ENCODE measurements around the gene LRRC10.

LRRC10 gene, protein sequence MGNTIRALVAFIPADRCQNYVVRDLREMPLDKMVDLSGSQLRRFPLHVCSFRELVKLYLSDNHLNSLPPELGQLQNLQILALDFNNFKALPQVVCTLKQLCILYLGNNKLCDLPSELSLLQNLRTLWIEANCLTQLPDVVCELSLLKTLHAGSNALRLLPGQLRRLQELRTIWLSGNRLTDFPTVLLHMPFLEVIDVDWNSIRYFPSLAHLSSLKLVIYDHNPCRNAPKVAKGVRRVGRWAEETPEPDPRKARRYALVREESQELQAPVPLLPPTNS

DNA sequence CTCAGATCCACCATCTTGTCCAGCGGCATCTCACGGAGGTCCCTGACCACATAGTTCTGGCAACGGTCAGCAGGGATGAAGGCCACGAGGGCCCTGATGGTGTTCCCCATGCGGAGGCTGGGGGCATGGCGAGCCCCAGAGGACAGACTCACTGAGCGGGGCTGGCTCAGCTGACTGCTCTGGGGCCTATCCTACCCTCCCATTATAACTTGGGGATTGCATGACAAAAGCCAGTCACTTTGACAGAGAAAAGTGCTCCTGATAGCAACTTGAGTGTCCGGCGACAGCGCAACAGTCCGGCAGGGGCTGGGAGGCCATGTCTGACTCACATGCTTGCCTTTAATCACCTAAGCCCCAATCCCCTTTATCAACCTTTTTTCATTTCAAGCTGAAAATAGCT, at the start of gene LRRC10:
TSS of gene LRRC10 (minus strand) at position 179 of the 400 bp plus-strand sequence. CDS start at position 110, 69 bp downstream.
- no peak for DNase-seq

DNA sequence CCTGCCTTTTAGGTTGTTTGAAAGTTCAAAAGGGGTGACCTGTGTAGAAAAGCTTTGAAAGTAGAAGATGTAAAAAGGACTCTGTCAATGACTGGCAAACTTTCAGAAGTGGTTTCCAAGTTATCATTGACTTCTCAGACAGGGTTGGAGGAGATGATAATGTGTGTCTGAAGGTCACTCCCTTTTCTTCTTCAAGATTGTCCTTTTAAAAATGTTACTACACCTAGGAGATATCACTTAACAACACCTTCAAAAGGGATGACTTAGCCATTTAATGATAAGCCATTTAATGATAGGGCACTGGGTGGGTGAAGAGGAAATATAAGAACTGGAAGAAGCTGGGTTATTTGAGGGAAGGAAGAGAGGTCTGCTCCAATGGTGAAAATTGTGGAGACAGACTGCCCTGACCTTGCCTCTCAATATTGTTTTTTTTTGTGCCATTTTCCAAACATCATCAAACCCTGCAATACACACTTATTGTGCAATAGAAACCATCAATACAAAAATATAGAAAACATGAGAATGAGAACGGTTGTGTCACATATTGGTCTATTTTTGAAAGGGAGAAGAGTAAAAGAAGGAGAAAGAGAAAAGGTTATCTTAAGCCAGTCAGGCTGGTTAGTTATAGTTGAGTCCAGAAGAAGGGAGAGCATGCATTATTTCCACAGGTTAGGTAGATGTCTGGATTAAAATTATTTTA, 49.6 kb upstream of the LRRC10 start:
- no peak for DNase-seq

DNA sequence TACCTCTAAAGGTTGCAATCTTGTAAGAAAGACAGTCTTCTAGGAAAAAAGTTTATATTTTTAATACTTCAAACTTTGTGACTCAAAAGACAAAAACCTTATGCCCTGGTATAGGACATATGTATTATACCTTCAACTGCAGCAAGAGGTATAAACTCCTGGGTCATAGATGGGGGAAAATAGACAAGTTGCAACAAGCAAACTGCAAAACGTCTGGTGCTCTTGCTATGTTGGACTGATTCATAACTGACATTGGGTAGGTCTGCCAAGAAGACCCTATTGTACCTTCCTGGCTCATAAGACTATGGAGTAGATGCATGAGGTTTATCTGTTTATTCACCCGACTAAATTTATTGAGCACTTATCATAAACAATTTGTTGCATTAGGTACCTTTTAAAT, 47.5 kb upstream of the LRRC10 start:
- no peak for DNase-seq

DNA sequence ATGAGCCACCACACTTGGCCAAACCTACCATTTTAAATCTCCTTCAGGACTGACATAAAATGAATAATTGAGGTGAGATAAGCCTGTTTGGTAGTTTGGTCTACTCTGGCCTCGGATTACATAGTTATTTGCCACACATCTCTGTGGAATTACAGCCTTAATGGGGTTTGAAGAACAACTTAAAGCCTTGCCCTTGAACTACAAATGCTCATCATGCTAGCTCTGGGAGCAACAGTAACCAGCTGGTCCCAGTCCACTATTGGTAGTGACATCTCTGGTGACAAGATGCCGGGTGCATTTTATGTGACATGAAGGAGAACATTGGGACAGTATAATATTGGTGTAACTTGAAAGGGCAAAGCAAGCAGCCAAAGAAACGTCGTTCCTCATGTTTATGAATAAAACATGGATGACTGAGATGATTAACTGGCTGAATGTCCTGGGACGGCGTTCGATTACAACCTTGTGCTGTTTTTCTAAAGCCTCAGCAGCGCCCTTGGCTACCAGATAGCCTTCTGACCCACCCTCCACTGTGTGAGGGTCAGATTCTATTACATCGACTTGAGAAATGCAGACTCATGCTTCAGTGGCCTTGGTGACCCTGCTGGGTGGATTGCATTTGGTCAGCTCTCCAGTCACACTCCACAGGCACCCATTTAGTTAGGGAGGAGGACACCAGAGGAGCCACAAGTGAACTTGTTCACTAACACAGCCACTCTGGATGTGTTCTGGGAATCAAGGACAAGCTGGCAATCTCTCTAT, 46.9 kb upstream of the LRRC10 start:
- DNase-seq, result no peak

DNA sequence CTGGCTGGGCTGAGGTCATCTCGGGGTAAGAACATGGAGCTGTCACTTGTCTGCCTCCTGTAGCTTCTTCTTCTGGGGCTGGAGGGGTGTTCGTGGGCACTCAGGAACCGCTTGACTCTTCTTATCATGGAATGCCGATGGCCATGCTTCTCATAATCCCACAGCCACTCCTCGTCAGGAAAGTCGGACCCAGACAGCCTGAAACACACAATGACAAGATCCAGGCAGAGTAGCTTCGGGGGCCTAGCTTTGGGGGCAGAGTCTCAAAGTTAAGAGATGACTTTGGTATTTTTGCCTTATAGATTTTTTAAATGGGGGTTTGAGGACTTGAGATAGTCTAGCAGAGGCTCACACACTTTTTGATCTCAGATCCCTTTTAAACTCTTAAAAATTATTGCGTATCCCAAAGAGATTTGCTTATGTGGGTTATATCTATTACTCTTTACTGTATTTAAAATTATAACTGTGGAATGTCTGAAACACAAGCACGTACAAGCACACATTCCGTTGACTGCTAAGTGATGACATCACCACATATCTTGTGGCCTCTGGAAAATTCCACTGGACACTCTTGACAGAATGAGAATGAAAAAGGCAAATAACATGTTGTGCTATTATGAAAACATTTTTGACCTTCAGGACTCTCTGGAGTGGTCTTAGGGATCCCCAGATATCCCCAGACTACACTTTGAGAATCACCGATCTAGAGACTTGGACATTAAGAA, 45.1 kb upstream of the LRRC10 start:
- no peak for DNase-seq

DNA sequence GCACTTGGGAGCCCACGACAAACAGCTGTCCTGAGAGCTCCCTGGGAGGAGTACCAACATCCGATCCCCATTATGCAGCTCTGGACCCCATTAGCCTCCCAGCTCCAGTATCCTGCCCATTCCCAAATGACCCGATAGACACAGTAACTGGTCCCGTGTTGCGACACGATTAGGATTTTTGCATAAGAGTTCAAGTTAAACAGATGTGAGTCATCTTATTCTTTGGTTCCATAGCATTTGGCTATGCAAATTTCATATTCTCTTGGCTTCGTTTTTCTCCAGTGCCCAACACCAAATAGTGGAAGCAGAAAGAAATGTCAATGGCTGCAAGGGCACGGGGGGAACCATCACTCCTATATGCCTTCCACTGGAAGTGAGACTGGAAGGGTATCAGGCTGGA, 43.0 kb upstream of the LRRC10 start:
- DNase-seq, result no peak

DNA sequence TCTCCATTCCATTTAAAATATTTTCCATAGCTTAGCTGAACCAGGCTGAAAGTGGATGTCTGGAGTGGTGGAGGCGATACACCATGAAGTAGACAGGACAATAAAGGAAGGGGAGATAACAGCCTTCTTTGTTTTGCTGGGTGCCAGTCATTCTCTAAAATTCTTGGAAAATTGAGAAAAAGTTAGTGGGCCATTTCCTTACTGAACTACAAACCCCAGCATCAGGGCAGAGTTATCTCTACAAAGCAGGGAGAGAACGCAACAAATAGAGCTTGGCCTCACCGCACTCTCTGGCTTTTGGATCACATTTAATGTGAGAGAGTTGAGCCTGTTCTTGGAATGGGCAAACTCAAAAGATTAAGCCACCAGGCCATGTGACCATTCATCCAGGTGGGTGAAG, 41.2 kb upstream of the LRRC10 start:
- DNase-seq, result no peak

DNA sequence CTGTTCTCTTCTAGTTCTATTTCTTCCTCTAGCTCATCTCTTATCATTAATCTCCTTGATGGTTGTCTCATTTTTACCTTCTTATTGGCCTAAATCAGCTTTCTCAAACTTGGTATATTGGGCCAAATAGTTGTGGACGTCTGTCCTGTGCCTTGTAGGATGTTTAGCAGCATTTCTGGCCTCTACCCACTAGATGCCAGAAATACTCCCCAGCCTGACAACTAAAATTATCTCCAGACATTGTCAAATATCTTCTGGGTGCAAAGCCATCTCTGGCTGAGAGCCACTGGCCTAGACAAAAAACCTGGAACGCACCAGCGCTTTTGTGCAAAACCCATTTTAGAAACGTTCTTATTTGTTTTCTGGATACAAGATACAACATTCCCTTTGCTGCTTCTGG, 38.8 kb upstream of the LRRC10 start:
- no peak for DNase-seq

DNA sequence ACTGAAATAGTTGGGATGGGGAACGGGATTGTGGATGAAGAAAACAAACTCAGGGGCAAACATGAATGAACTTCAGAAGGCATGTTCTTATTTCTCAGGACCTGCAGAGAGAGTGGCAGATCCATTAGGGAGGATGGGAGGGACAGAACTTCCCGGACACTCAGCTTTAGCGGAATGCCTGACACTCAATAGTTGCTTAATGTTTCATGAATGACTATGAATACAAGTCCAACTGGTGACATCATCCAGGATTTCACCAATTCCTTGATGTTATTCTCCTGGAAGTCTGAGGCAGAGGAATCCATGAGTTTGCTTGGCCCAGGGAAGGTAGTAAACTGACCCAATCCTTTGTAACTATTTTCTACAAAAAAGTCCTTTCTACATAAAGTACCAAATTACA, 37.8 kb upstream of the LRRC10 start:
- no peak for DNase-seq

DNA sequence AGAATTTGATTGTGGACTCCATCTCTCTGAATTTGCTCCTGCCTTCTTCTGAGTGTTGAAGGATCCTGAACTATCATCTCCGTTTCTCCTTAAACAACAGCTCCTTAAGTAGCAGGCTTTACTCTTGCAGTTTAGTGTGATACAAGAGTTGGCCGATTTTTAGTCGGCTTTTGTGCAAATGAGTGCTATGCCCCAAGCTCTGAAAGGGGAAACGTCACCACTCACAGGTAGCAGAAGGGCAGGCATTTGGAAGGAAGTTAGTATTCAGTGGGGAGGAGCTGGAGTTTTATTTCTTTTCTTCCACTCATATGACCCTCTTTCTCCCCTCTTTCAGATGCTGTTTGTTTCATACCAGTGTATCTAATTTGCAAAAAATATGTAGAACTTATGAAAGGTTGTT, 36.5 kb upstream of the LRRC10 start:
- no peak for DNase-seq

DNA sequence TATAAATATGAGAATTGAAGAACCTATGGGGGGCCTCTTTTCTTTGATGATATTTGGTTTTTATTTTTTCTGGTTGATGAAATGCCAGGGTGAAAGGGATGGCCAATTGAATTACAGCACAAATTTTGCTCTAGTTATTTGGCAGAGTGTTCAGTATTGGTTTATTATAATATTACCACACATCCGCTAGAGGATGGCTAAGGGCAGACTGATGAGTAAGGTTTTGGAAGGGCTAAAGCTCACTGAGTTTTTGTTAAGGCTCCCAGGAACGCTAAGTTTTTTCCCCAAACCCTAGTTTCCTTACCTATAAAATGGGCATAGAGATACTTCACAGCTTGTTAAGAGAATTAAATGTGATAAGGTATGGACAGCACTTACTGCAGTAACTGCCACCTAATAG, 34.3 kb upstream of the LRRC10 start:
- no peak for DNase-seq

DNA sequence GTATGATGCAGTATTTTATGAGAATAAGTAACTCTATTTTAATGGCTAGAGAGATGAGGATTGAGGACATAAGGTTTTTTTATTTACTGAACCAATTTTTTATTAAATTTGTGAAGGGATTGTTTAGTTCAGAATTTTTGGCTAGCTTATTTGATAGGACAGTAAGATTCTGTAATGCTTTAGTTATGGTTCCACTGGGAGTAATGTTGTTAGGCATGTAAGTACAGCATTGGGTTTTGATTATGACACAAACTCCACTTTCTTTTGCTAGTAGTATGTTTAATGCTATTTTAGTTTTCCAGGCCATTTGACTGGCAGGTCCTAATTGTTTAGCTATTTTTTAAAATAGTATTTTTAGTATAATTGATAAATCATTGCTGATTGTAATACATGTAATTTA, 33.8 kb upstream of the LRRC10 start:
- no peak for DNase-seq

DNA sequence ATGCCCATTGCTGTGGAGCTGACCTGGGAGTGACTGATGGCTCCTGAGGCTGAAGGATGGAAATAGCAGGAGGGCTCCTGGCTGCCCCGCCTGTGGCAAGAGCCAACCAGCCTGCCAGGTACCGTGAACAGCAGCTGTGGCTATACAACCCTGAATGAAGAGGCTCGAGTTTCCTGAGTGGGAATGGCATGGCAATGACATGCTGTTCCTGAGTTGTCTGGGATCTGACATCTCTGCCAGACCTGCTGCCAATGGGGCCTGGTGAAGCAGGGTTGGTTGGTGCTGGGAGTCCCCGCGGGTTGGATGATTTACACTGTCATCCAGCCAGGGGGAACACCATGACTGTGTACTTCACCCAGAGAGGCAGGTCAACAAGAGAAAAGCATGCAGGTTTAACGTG, 31.8 kb upstream of the LRRC10 start:
- DNase-seq, result no peak

DNA sequence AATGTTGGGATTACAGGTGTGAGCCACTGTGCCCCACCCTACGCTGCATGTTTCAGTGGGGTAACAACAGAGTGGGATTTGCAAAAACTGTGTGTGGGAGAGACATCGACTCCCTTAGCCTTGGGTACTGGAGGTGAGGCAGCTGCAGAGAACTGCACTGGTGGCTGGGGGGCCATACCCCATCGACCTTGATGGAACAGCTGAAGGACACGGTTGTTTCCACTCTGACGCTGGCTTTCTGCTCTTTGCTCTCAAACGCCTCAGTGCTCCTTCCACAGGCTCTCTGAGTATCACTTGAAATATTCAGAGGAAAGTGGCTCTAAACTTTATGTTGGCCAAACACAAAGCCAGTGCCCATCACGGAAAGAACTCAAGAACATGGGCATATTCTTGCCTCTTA, 30.8 kb upstream of the LRRC10 start:
- no peak for DNase-seq

DNA sequence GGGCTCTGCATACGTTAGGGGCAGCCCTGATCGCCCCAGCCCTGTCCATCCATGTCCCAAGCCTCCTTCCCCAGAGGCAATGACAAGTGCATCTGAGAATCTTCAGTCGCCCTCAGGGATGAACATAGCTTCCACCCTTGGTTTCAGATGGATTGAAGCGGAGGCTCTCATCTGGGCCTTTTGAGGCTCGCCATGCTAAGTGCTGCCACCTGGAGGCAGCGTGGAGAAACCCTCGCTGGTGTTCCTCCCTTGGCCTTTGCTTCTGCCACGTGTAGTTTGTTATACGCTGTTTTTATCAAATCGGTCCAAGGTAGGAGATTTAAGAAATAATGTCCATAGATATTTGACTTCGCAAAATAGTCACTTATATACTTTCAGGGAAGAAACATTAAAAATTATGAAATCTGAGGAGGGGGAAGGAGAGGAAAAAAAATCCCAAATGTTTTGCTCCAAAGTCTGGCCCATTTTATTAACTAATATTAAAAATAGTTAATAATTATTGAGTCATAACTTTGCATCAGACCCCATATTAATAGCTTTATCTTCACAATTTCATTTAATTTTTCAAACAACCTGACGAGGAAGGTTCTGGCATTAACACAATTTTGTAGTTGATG, 28.8 kb upstream of the LRRC10 start:
- DNase-seq, result peak; percentile 67 to 73

DNA sequence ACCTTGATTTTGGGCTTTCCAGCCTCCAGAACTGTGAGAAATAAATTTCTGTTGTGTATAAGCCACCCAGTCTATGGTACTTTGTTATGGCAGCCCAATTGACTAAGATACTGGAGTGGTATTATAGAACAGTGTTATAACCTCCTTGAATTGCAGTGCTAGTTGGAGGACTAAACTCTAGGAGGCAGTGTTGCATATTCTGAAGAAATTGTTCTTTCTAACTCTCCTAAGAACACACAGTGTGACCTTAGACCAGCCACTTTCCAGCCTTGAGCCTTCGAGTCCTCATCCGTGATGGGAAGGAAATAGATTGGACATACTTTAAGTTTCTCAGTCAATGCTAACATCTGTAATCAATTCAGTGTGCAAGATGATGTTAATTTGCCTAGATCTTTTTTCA, 22.4 kb upstream of the LRRC10 start:
- no peak for DNase-seq

DNA sequence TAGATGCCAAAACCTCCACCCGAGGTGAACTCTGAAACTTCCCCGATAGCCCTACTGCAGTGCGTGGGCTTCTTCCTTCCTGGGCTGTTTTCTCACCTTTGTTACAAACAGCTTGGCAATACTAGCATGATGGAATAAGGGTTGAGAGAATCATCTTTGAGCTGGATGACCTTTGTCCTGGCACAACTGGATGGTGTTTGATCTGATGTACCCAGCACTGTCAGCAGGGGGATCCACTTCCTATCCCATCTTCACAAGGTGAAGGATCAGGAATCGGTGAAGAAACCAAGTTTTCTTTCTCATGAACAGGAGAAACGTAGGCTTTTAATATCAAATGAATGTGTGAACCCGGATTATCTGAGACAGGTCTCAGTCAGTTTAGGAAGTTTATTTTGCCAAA, 19.5 kb upstream of the LRRC10 start:
- no peak for DNase-seq

DNA sequence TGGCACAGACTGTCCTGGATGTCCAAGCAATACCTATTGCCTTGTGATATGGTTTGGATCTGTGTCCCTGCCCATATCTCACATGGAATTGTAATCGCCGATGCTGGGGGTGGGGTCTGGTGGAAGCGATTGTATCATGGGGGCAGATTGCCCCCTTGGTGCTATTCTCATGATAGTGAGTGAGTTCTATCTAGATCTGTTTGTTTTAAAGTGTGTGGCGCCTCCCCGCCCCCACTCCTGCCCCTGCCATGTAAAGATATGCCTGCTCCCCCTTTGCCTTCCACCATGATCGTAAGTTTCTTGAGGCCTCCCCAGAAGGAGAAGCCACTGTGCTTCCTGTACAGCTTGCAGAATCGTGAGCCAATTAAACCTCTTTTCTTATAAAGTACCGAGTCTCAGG, 16.8 kb upstream of the LRRC10 start:
- DNase-seq, result no peak

DNA sequence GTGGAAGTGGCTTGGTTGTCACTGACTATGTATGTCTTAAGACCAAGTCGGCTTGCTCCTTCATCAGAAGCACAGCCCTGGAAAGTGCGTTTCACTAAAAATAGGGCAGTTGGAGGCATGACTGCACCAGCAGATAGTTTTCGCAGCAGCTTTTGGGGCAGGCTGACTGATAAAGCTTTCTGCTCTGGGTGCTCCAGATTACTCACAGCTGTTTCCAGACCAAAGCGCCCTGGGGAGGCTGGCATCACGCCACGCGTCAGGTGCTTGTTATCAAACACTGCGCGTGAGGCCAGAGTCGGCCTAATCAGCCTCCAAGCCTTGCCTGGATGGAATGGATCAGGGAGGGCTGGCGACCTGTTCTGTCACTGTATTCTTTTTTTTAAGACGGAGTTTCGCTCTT, 13.3 kb upstream of the LRRC10 start:
- DNase-seq, result no peak

DNA sequence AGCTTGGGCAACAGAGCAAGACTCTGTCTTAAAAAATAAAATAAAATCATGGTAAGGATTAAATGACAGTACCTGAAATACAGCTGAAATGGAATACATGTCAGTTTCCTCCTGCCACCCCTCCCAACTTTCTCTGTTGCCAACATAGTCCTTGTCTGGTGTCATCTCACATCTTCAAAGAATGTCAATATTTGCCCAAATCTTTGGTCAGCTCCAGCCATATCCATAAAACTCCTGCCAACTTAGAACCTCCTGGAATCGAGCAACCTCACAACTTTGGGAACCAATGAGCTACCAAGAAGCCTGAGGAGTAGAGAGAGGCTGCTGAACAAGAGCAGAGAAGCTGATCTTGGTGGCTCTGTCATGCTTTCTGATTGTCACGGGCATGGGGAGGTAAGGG, 10.8 kb upstream of the LRRC10 start:
- no peak for DNase-seq

DNA sequence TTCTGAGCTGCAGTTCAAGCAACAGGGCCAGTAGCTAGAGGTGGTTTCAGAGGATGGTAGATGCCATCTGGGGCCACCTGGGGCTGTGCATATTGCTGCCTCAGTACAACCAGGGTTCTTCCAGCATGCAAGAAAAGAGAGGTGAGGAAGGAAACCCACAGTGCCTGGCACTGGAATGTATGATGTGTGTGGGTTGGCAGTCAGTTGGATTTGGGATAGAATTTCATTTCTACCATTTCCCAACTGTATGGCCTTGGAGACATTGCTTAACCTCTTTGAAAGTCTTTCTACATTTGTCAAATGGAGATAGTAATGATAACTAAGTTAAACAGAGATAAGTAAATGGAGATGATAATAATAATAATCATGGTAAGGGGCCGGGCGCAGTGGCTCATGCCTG, 10.2 kb upstream of the LRRC10 start:
- DNase-seq, result no peak

DNA sequence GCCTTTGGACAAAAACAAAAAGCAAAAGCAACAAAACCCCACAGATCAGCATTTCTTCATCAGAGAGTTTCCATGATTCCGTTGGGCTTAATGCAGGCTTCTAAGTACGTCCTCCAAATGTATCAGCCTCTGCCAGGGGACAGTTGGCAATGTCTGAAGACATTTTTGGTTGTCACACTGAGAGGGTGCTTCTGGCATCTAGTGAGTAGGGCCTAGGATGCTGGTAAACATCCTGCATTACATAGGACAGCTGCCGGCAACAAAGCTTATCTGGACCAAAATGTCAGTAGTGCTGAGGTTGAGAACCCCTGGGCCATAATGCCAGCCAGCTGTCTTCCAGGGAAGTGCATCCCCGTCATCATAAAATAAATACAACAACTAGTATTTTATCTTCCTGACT, 9.4 kb upstream of the LRRC10 start:
- DNase-seq, result no peak

DNA sequence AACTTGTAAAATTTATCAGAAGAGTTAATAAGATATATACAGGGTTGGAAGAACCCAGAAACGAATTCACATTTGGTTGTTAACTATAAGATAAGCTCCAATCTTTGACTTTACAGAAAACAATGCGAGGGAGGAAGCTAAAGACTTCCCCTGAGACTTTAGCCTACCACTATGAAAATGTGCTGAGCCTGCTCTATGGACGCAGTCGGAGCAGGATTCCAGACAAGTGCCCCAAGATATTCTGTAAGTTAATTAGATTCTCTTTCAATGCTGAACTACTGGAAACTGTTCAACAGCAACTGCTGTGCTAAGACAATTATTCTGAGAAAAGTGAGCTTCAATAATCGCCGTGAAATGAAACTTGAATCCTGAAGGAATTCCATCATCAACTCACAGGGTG, 8.3 kb upstream of the LRRC10 start:
- no peak for DNase-seq
